ENCODE measurements around the gene CACTIN.

DNA sequence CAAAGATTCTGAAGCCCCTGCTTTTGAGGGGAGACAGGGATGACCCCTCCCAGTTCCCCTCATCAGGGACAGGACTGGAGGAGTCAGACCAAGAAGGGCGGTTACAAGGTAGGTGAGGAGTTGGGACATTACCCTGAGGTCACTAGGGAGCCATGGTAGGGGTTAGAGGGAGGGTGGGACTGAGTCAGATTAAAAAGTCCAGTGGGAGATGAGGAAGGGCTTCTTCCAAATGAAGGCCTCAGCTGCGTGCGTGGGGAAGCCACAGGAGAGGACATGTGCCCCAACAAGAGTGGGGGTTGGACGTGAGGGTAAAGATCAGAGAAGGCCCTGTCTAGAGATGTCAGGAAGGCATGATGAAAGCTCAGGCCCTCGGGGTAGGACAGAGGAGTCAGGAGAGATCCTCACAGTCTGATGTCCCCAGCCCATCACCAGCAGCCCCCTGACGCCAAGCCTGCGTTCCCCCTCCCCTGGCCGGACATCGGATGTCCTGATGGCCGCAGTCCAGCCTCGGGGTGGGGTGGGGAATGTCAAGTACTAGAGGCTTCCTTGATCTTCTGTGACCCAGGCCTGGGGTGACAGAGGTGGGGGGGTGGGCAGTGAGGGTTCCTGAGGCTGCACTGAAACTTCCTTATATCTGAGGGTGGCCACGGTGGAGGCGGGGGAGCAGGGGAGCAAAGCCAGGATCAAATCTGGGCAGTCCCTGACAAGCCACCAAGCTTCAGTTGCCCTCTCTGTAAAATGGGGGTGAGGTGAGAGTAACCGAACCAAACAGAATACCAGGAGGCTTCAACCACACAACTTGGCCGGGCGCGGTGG, 62.7 kb downstream of the CACTIN start:
- no peak for TF ChIP-seq EZH2 (IDR thresholded peaks at IDR 0.05; ENCODE audit: borderline replicate concordance, low read length)
- TF ChIP-seq, protein P1, sequence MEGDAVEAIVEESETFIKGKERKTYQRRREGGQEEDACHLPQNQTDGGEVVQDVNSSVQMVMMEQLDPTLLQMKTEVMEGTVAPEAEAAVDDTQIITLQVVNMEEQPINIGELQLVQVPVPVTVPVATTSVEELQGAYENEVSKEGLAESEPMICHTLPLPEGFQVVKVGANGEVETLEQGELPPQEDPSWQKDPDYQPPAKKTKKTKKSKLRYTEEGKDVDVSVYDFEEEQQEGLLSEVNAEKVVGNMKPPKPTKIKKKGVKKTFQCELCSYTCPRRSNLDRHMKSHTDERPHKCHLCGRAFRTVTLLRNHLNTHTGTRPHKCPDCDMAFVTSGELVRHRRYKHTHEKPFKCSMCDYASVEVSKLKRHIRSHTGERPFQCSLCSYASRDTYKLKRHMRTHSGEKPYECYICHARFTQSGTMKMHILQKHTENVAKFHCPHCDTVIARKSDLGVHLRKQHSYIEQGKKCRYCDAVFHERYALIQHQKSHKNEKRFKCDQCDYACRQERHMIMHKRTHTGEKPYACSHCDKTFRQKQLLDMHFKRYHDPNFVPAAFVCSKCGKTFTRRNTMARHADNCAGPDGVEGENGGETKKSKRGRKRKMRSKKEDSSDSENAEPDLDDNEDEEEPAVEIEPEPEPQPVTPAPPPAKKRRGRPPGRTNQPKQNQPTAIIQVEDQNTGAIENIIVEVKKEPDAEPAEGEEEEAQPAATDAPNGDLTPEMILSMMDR (IDR thresholded peaks at IDR 0.05; ENCODE audit: low read length): no peak

All from OCI-LY1 (cell line).